GM12878 (cell line): ENCODE data around the gene SEPTIN10. TPM values are rescaled to one million over a fixed set of nuclear protein-coding genes. Genes with fewer than 3 reads are reported as not detected.

ENCODE experiments used
- ATAC-seq: fragments of 200-7000 bp; cut with Tn5 transposase; 3 replicates; pipeline ENCODE4 v1.9.1; 2020; ENCODE audit warnings: mild to moderate bottlenecking, moderate library complexity
- BruUV-seq: library from RNA; stranded (reverse); fragments of 400-500 nt; replicated peaks from 2 replicates; lab custom pipeline; 2021; lab: Mats Ljungman, UMichigan
- CTCF ChIA-PET: fragments of 300-600 bp; sonication (Branson Sonifier 250); formaldehyde crosslinking; extraction: SDS; loops from one replicate; lab custom pipeline; 2021; ENCODE audit warnings: inconsistent platforms; lab: Yijun Ruan, JAX
- POLR2A ChIA-PET: fragments of 350-600 bp; formaldehyde crosslinking; extraction: SDS; loops from one replicate; lab custom pipeline; 2021; ENCODE audit warnings: inconsistent platforms; lab: Charles Lee
- RAD21 ChIA-PET: fragments of 300-600 bp; sonication (Branson Sonifier 250); formaldehyde crosslinking; loops from one replicate; lab custom pipeline; 2023; ENCODE audit warnings: antibody characterized with exemption; ENCODE audit not compliant: unreplicated experiment; lab: Charles Lee
- SMC1A ChIA-PET: fragments of 300-600 bp; sonication (Branson Sonifier 250); formaldehyde crosslinking; loops from one replicate; lab custom pipeline; 2023; ENCODE audit not compliant: unreplicated experiment, uncharacterized antibody; lab: Charles Lee
- DNase-seq: peaks from one replicate; pipeline ENCODE4 v3.0.0-alpha.2; 2011; ENCODE audit warnings: low read depth, low spot score
- FAIRE-seq: peaks from 3 replicates; lab custom pipeline; 2011; peaks lifted over from hg19 to GRCh38; lab: Jason Lieb, UNC
- H2AFZ ChIP-seq: 2 replicates; pipeline ENCODE4 v1.6.0; 2011; ENCODE audit warnings: low read depth, low read length, control low read depth; ENCODE audit not compliant: control insufficient read depth
- H3K27ac ChIP-seq: 2 replicates; pipeline ENCODE4 v1.5.1; 2011; ENCODE audit warnings: control low read depth; ENCODE audit not compliant: control insufficient read depth, insufficient read depth
- H3K27me3 ChIP-seq, 2 experiments: replicated peaks in 1 of 2; 2 replicates each; pipeline versions ENCODE4 v1.6.0 to v1.6.1; 2011; ENCODE audit warnings: low read length in 1 of 2; ENCODE audit not compliant: control insufficient read depth in 2 of 2, insufficient read depth in 2 of 2
- H3K36me3 ChIP-seq, 2 experiments: 2 replicates each; pipeline ENCODE4 v1.5.1; 2011; ENCODE audit warnings: low read length in 1 of 2; ENCODE audit not compliant: control insufficient read depth in 2 of 2, insufficient read depth in 2 of 2
- H3K4me1 ChIP-seq: 2 replicates; pipeline ENCODE4 v1.6.1; 2011; ENCODE audit warnings: mild to moderate bottlenecking, low read length, moderate library complexity, mixed read lengths; ENCODE audit not compliant: control insufficient read depth, insufficient read depth
- H3K4me2 ChIP-seq: 2 replicates; pipeline ENCODE4 v1.6.0; 2011; ENCODE audit warnings: control low read depth; ENCODE audit not compliant: control insufficient read depth, insufficient read depth
- H3K4me3 ChIP-seq: fragments of 200-600 bp; sonication (generic); 2 replicates; pipeline ENCODE4 v1.5.1; 2016
- H3K79me2 ChIP-seq: 2 replicates; pipeline ENCODE4 v1.6.0; 2011; ENCODE audit warnings: low read length; ENCODE audit not compliant: control insufficient read depth, insufficient read depth
- H3K9ac ChIP-seq: 2 replicates; pipeline ENCODE4 v1.8.0; 2011; ENCODE audit warnings: low read length, control low read depth, mixed read lengths; ENCODE audit not compliant: control insufficient read depth, insufficient read depth
- H3K9me3 ChIP-seq: replicated peaks from 3 replicates; pipeline ENCODE4 v1.5.1; 2011; ENCODE audit warnings: mild to moderate bottlenecking, low read length; ENCODE audit not compliant: control insufficient read depth, insufficient read depth
- H4K20me1 ChIP-seq: 2 replicates; pipeline ENCODE4 v1.6.0; 2011; ENCODE audit not compliant: control insufficient read depth, insufficient read depth
- CEBPZ ChIP-seq: fragments of 150-350 bp; IDR thresholded peaks from 2 replicates; pipeline ENCODE4 v1.6.1; 2016; ENCODE audit warnings: low read depth, low read length
- ETV6 ChIP-seq, 2 experiments: fragments of 450-650 bp in 1 of 2; IDR thresholded peaks in 1 of 2; conservative IDR thresholded peaks in 1 of 2; 2 replicates each; pipeline ENCODE4 v1.6.1; 2014; ENCODE audit warnings: antibody characterized with exemption in 1 of 2, borderline replicate concordance in 1 of 2, low read depth in 1 of 2, mild to moderate bottlenecking in 1 of 2, moderate library complexity in 1 of 2
- HDAC2 ChIP-seq: fragments of 200-600 bp; sonication (generic); IDR thresholded peaks from 2 replicates; pipeline ENCODE4 v1.6.1; 2017
- IKZF2 ChIP-seq, 2 experiments: fragments of 450-650 bp; IDR thresholded peaks; 2 replicates each; pipeline ENCODE4 v1.6.1; 2017; ENCODE audit warnings: mild to moderate bottlenecking in 2 of 2, moderate library complexity in 2 of 2
- RUNX3 ChIP-seq: IDR thresholded peaks from 2 replicates; pipeline ENCODE4 v1.6.1; 2012; ENCODE audit warnings: low read length, inconsistent platforms
- SPI1 ChIP-seq: IDR thresholded peaks from 2 replicates; pipeline ENCODE4 v1.6.1; 2011; ENCODE audit warnings: low read depth, mild to moderate bottlenecking, low read length, moderate library complexity, borderline replicate concordance; ENCODE audit not compliant: insufficient read depth
- ZNF207 ChIP-seq: fragments of 450-650 bp; IDR thresholded peaks from 2 replicates; pipeline ENCODE4 v1.6.1; 2014; ENCODE audit warnings: antibody characterized with exemption, mild to moderate bottlenecking, borderline replicate concordance
- WGBS: methylation state at CpG from one replicate; pipeline ENCODE4 v1.1.6; 2016; ENCODE audit warnings: low lambda C conversion rate; ENCODE audit not compliant: insufficient replicate concordance, insufficient coverage; ENCODE audit errors: missing lambda C conversion rate; 5-methylcytosine and 5-hydroxymethylcytosine counted together
- in situ Hi-C: fragments of 300-500 bp; cut with MboI; formaldehyde crosslinking; loops from 9 replicates; pipeline ENCODE4 v1.14.3; 2018; ENCODE audit warnings: mixed read lengths
- intact Hi-C: fragments of 100-400 bp; cut with micrococcal nuclease; formaldehyde crosslinking; loops from one replicate; pipeline ENCODE4 v1.14.2; 2022; ENCODE audit not compliant: unreplicated experiment
- polyA plus RNA-seq, 11 experiments: library from polyadenylated mRNA; depleted of rRNA in 4 of 11; unstranded in 6 of 11; stranded (reverse) in 5 of 11; fragments of >200 nt; fragmentation: Nextera tagmentation in 4 of 11; fragmentation: Illumina TruSeq in 1 of 11; extraction: Ambion mirVana in 4 of 11; extraction: Trizol in 1 of 11; gene quantifications; 1 replicate in 1 of 11; 2 replicates in 10 of 11; pipeline versions ENCODE4 v1.2.1 to v1.2.3, GENCODE V29; 2011 to 2016; ENCODE audit warnings: inconsistent platforms in 2 of 11, missing spikeins in 2 of 11, low read depth in 1 of 11
- total RNA-seq, 4 experiments: library from RNA; depleted of rRNA in 3 of 4; stranded (reverse); fragments of >200 nt in 3 of 4; fragmentation: Illumina TruSeq in 1 of 4; extraction: Trizol in 1 of 4; gene quantifications; 2 replicates each; pipeline versions ENCODE4 v1.2.1 to v1.2.3, GENCODE V29; 2013 to 2021

The SEPTIN10 gene
- total and polyA plus RNA-seq, 10 of the 15 experiments (the other 5 are each of a cell fraction or from before 2014, with no cell fraction given): 20.2 to 132 (median 62.7) TPM

GRCh38 chr2:109555346-109555900 is 58.3 kb downstream of the SEPTIN10 start (continued):
- TF ChIP-seq CEBPZ (no peak), ETV6 (conservative IDR thresholded peaks at IDR 0.05 in 1 of 2, IDR thresholded peaks at IDR 0.05 in 1 of 2; ENCODE audit: borderline replicate concordance in 1 of 2, low read depth in 1 of 2) (no peak)

GRCh38 chr2:109554758-109555157 is 59.0 kb downstream of the SEPTIN10 start:
- ChIA-PET SMC1A (interaction anchor here (0.6 to 7.6 kb wide), 9 partner anchors 9 to 1196 kb away, joined by 3 to 63 read pairs (median 4); no protein-coding TSS in a partner anchor), POLR2A (no interaction called here)
- Histone ChIP-seq H3K27ac (no peak overlapping the region), H3K36me3 (0 out of 4 replicates have a peak, but pooled peaks cover 0 to 2% of the 10 kb centered on the region in 2 experiments), H3K9ac (no peak overlapping the region), H3K4me3 (no peak overlapping the region), H3K4me2 (0 out of 2 replicates have a peak overlapping the region, but pooled peaks have one; percentile 25)
- peak; percentile 40; the same call in 1 of the 2 replicates for TF ChIP-seq SPI1
- 0 out of 2 replicates have a peak, but pooled peaks have one; percentile 19 for TF ChIP-seq RUNX3
- TF ChIP-seq ZNF207: no peak
- TF ChIP-seq HDAC2: no peak
- peak in 1 of 2 experiments; percentile 15; a peak in 2 of 4 replicates for TF ChIP-seq IKZF2 (IDR thresholded peaks at IDR 0.05)
- TF ChIP-seq, all 136 proteins: peak for 3
- 71% methylated on average over 2 of the region's 2 CpGs for WGBS
- H3K27me3 ChIP-seq: no peaks in the 10 kb centered on the region
- in situ Hi-C loops (no loop called here), intact Hi-C loops (no loop called here)
- DNase-seq (no peak), FAIRE-seq (no peak), ATAC-seq (peak; percentile 55)
- no peak overlapping the region for H2AFZ ChIP-seq
- H3K4me1 ChIP-seq: no peaks in the 10 kb centered on the region; the same call in 1 of the 2 replicates
- CTCF ChIA-PET: interaction anchor here (1.2 to 6.4 kb wide), 2 partner anchors 10 to 181 kb away, joined by 3 to 61 read pairs; no protein-coding TSS in a partner anchor
- no peaks in the 10 kb centered on the region for H4K20me1 ChIP-seq
- no peaks in the 10 kb centered on the region; the same call in 2 of the 3 replicates for H3K9me3 ChIP-seq
- no peaks in the 10 kb centered on the region for H3K79me2 ChIP-seq
- BruUV-seq: TSS peak; percentile 11
- RAD21 ChIA-PET: interaction anchor here (0.6 to 1.3 kb wide), 2 partner anchors 29 to 43 kb away, joined by 3 read pairs; no protein-coding TSS in a partner anchor
